ENCODE measurements around the gene CYP4F12. TPM values are rescaled to one million over a fixed set of nuclear protein-coding genes. Genes with fewer than 3 reads are reported as not detected.

Gene CYP4F12
- total and polyA plus RNA-seq, 2 donors (not counting 1 experiment from before 2014, with no cell fraction given) = not detected

GRCh38 chr19:15730538-15730937 lies 57.7 kb downstream of the CYP4F12 start:
- H3K4me2 ChIP-seq (replicated peaks; ENCODE audit: low read depth, low read length, poor library complexity, severe bottlenecking) = no peak overlapping the region
- no peak overlapping the region for H3K4me3 ChIP-seq (ENCODE audit: control extremely low read depth in 1 of 5, extremely low read depth in 1 of 5, insufficient read depth in 1 of 5, low read depth in 2 of 5, low read length in 4 of 5)
- intact Hi-C loops (cut with micrococcal nuclease) = no loop called here
- H4K20me1 ChIP-seq (ENCODE audit: control insufficient read depth, insufficient read depth, low read length, poor library complexity, severe bottlenecking) = no peaks in the 10 kb centered on the region
- no peaks in the 10 kb centered on the region for H3K4me1 ChIP-seq (ENCODE audit: control insufficient read depth in 2 of 2, insufficient read depth in 2 of 2, low read length in 2 of 2)
- H2AFZ ChIP-seq (ENCODE audit: insufficient read depth, low read depth, low read length, poor library complexity, severe bottlenecking) = no peak overlapping the region
- POLR2A ChIA-PET = no interaction called here
- peaks cover 0 to 3% (median 0%) of the 10 kb centered on the region in 3 donors for H3K9me3 ChIP-seq (ENCODE audit: control extremely low read depth in 1 of 3, control insufficient read depth in 2 of 3, insufficient read depth in 1 of 3, low read length in 2 of 3)
- H3K9ac ChIP-seq (ENCODE audit: low read length) = no peak overlapping the region
- ATAC-seq (ENCODE audit: low read depth) = no peak
- H3K79me2 ChIP-seq (ENCODE audit: control insufficient read depth, insufficient read depth, low read length) = no peaks in the 10 kb centered on the region
- WGBS (ENCODE audit: insufficient coverage) = no CpG with 5 or more reads among the region's 1 CpG
- no peaks in the 10 kb centered on the region for H3K36me3 ChIP-seq (replicated peaks in 1 of 2; ENCODE audit: control extremely low read depth in 1 of 2, control insufficient read depth in 1 of 2, extremely low read depth in 1 of 2, insufficient read depth in 2 of 2, low read length in 1 of 2)
- CTCF ChIA-PET = no interaction called here
- H3K4me3 Mint-ChIP-seq = no peak overlapping the region
- H3K27ac ChIP-seq (ENCODE audit: low read length in 2 of 2) = no peak overlapping the region
- no peak for DNase-seq
- peaks cover 55% of the 10 kb centered on the region for H3K27me3 Mint-ChIP-seq
- TF ChIP-seq CTCF (IDR thresholded peaks at IDR 0.05) (no peak), EZH2 (IDR thresholded peaks at IDR 0.05; ENCODE audit: borderline replicate concordance, insufficient read depth, low read depth, low read length, poor library complexity, severe bottlenecking) (no peak)
- H3K27me3 ChIP-seq (replicated peaks in 1 of 4; ENCODE audit: control extremely low read depth in 1 of 4, control insufficient read depth in 3 of 4, insufficient read depth in 4 of 4, low read length in 3 of 4) = peaks cover 0 to 29% (median 2%) of the 10 kb centered on the region in 4 experiments
- no peak overlapping the region for H3K27ac Mint-ChIP-seq
- no peaks in the 10 kb centered on the region for H3K9me3 Mint-ChIP-seq (ENCODE audit: insufficient read depth)
- H3K4me1 Mint-ChIP-seq = no peaks in the 10 kb centered on the region

- WGBS (ENCODE audit: insufficient coverage) = 38% methylated on average over 1 of the region's 1 CpG
- H3K27me3 ChIP-seq (replicated peaks in 1 of 4; ENCODE audit: control extremely low read depth in 1 of 4, control insufficient read depth in 3 of 4, insufficient read depth in 4 of 4, low read length in 3 of 4) = peaks cover 0 to 22% (median 2%) of the 10 kb centered on the region in 4 experiments
- H3K9ac ChIP-seq (ENCODE audit: low read length) = no peak overlapping the region
- DNase-seq = no peak
- peaks cover 0 to 3% (median 0%) of the 10 kb centered on the region in 3 donors for H3K9me3 ChIP-seq (ENCODE audit: control extremely low read depth in 1 of 3, control insufficient read depth in 2 of 3, insufficient read depth in 1 of 3, low read length in 2 of 3)
- H3K79me2 ChIP-seq (ENCODE audit: control insufficient read depth, insufficient read depth, low read length) = no peaks in the 10 kb centered on the region
- H3K4me3 ChIP-seq (ENCODE audit: control extremely low read depth in 1 of 5, extremely low read depth in 1 of 5, insufficient read depth in 1 of 5, low read depth in 2 of 5, low read length in 4 of 5) = no peak overlapping the region
- TF ChIP-seq EZH2 (IDR thresholded peaks at IDR 0.05; ENCODE audit: borderline replicate concordance, insufficient read depth, low read depth, low read length, poor library complexity, severe bottlenecking) = no peak
- TF ChIP-seq CTCF (IDR thresholded peaks at IDR 0.05) = no peak
- Mint-ChIP-seq H3K4me3 (no peak overlapping the region), H3K4me1 (no peaks in the 10 kb centered on the region), H3K27ac (no peak overlapping the region), H3K9me3 (ENCODE audit: insufficient read depth) (no peaks in the 10 kb centered on the region), H3K27me3 (peaks cover 49% of the 10 kb centered on the region)
- ATAC-seq (ENCODE audit: low read depth) = no peak
- H3K36me3 ChIP-seq (replicated peaks in 1 of 2; ENCODE audit: control extremely low read depth in 1 of 2, control insufficient read depth in 1 of 2, extremely low read depth in 1 of 2, insufficient read depth in 2 of 2, low read length in 1 of 2) = no peaks in the 10 kb centered on the region
- ChIA-PET POLR2A (no interaction called here), CTCF (no interaction called here)
- H2AFZ ChIP-seq (ENCODE audit: insufficient read depth, low read depth, low read length, poor library complexity, severe bottlenecking) = no peak overlapping the region
- no peaks in the 10 kb centered on the region for H3K4me1 ChIP-seq (ENCODE audit: control insufficient read depth in 2 of 2, insufficient read depth in 2 of 2, low read length in 2 of 2)
- intact Hi-C loops (cut with micrococcal nuclease) = no loop called here
- H3K4me2 ChIP-seq (replicated peaks; ENCODE audit: low read depth, low read length, poor library complexity, severe bottlenecking) = no peak overlapping the region
- H3K27ac ChIP-seq (ENCODE audit: low read length in 2 of 2) = no peak overlapping the region
- H4K20me1 ChIP-seq (ENCODE audit: control insufficient read depth, insufficient read depth, low read length, poor library complexity, severe bottlenecking) = no peaks in the 10 kb centered on the region
Measured at GRCh38 chr19:15732388-15732787, 59.5 kb downstream of the CYP4F12 start.
